Measurements from ENCODE around the gene PPP1R9A. TPM values are rescaled to one million over a fixed set of nuclear protein-coding genes. Genes with fewer than 3 reads are reported as not detected.

PPP1R9A gene
- total RNA-seq, 1 donor from 2014 or later, result 19.9 TPM

GRCh38 chr7:95066737-95067530 lies 159.5 kb downstream of the PPP1R9A start:
- no peaks in the 10 kb centered on the region for H3K27me3 ChIP-seq (ENCODE audit: control insufficient read depth, insufficient read depth, low read length)
- H3K36me3 ChIP-seq (ENCODE audit: control insufficient read depth, insufficient read depth, low read length), result no peaks in the 10 kb centered on the region
- peak; percentile 53 for DNase-seq (ENCODE audit: low read depth)
- TF ChIP-seq CTCF (IDR thresholded peaks at IDR 0.05; ENCODE audit: insufficient read depth, low read length, poor library complexity, severe bottlenecking), result no peak
- H3K4me3 ChIP-seq (ENCODE audit: low read depth, low read length), result no peak overlapping the region

GRCh38 chr7:95088536-95089215 lies 181.3 kb downstream of the PPP1R9A start:
- no peak for DNase-seq (ENCODE audit: low read depth)
- Histone ChIP-seq H3K27me3 (ENCODE audit: control insufficient read depth, insufficient read depth, low read length) (no peaks in the 10 kb centered on the region), H3K4me3 (ENCODE audit: low read depth, low read length) (no peak overlapping the region), H3K36me3 (ENCODE audit: control insufficient read depth, insufficient read depth, low read length) (no peaks in the 10 kb centered on the region)
- TF ChIP-seq CTCF (IDR thresholded peaks at IDR 0.05; ENCODE audit: insufficient read depth, low read length, poor library complexity, severe bottlenecking), result no peak

GRCh38 chr7:95089414-95090315 lies 182.3 kb downstream of the PPP1R9A start:
- DNase-seq (ENCODE audit: low read depth), result no peak
- no peaks in the 10 kb centered on the region for H3K27me3 ChIP-seq (ENCODE audit: control insufficient read depth, insufficient read depth, low read length)
- H3K36me3 ChIP-seq (ENCODE audit: control insufficient read depth, insufficient read depth, low read length), result no peaks in the 10 kb centered on the region
- no peak overlapping the region for H3K4me3 ChIP-seq (ENCODE audit: low read depth, low read length)
- TF ChIP-seq CTCF (IDR thresholded peaks at IDR 0.05; ENCODE audit: insufficient read depth, low read length, poor library complexity, severe bottlenecking), result no peak

GRCh38 chr7:95092324-95092723 lies 184.9 kb downstream of the PPP1R9A start:
- no peak for DNase-seq (ENCODE audit: low read depth)
- Histone ChIP-seq H3K36me3 (ENCODE audit: control insufficient read depth, insufficient read depth, low read length) (no peaks in the 10 kb centered on the region), H3K4me3 (ENCODE audit: low read depth, low read length) (no peak overlapping the region), H3K27me3 (ENCODE audit: control insufficient read depth, insufficient read depth, low read length) (no peaks in the 10 kb centered on the region)
- TF ChIP-seq CTCF (IDR thresholded peaks at IDR 0.05; ENCODE audit: insufficient read depth, low read length, poor library complexity, severe bottlenecking), result no peak

GRCh38 chr7:95095259-95095965 lies 188.0 kb downstream of the PPP1R9A start:
- no peaks in the 10 kb centered on the region for H3K36me3 ChIP-seq (ENCODE audit: control insufficient read depth, insufficient read depth, low read length)
- no peak for DNase-seq (ENCODE audit: low read depth)
- H3K4me3 ChIP-seq (ENCODE audit: low read depth, low read length), result no peak overlapping the region
- TF ChIP-seq CTCF (IDR thresholded peaks at IDR 0.05; ENCODE audit: insufficient read depth, low read length, poor library complexity, severe bottlenecking), result no peak
- no peaks in the 10 kb centered on the region for H3K27me3 ChIP-seq (ENCODE audit: control insufficient read depth, insufficient read depth, low read length)

Data from kidney epithelial cell (primary cell).